ENCODE data around the gene SLC1A5.
"Not testable (repeated sequence)": the region's sequence is repeated elsewhere in the genome, so short reads cannot be mapped to it uniquely, and the experiment has no call there.

The SLC1A5 gene

DNA sequence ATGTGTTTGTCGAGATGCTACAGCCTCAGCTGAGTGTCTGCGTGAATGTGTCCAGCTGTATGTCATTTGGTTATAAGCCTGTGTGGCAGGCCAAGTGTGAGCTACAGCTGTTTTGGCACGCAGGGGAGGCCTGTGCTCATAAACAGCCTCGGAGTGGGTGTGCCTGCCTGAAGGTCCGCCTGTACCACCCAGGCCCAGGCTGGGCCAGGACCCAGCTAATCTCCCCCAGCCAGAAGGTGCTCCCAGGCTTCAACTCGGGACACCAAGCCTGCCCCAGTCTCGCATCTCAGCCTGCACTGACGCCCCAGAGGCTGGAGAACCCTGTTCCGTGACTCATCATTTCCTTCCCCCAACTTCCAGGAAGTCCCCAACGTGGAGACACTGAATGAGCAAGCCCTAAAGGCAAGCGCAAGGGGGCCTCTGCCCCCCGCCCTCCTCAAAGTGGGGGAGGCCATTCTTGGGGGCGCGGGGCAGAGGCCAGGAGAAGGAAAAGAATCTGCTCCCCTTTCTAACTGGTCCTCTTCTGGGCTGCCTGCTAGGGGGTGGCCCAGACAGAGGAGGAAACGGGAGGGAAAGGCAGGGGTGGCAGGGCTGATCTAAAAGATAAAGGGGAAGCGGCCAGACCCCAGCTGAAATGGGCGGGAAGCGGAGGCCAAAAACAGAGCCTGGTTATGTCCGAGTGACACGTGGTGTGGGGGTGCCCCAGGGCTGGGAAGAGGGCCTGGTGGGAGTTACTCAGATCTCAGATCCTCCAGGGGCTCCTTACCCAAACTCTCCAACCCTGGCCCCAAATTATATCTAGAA, 2.0 kb downstream of the SLC1A5 start:
- TF ChIP-seq, protein P1, sequence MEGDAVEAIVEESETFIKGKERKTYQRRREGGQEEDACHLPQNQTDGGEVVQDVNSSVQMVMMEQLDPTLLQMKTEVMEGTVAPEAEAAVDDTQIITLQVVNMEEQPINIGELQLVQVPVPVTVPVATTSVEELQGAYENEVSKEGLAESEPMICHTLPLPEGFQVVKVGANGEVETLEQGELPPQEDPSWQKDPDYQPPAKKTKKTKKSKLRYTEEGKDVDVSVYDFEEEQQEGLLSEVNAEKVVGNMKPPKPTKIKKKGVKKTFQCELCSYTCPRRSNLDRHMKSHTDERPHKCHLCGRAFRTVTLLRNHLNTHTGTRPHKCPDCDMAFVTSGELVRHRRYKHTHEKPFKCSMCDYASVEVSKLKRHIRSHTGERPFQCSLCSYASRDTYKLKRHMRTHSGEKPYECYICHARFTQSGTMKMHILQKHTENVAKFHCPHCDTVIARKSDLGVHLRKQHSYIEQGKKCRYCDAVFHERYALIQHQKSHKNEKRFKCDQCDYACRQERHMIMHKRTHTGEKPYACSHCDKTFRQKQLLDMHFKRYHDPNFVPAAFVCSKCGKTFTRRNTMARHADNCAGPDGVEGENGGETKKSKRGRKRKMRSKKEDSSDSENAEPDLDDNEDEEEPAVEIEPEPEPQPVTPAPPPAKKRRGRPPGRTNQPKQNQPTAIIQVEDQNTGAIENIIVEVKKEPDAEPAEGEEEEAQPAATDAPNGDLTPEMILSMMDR (IDR thresholded peaks at IDR 0.05; ENCODE audit: insufficient read depth, low read depth, low read length, missing control alignments), result no peak
- peak overlapping the region; percentile 98 for H3K4me3 ChIP-seq (ENCODE audit: low read length)
- peak; percentile 82 for DNase-seq (ENCODE audit: low read depth)

DNA sequence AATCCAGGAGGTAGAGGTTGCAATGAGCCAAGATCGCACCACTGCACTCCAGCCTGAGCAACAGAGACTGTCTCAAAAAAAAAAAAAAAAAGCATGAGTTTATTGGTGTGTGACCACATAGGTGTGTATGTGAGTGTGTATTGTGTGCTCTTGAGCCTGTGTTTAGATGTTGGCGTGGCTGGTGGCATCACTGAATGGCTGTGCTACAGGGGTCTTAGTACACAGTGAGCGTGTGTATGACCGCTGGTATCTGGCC, 2.5 kb downstream of the SLC1A5 start:
- H3K4me3 ChIP-seq (ENCODE audit: low read length), result peak overlapping the region; percentile 98
- TF ChIP-seq, protein P1 (IDR thresholded peaks at IDR 0.05; ENCODE audit: insufficient read depth, low read depth, low read length, missing control alignments), result no peak
- no peak for DNase-seq (ENCODE audit: low read depth)

DNA sequence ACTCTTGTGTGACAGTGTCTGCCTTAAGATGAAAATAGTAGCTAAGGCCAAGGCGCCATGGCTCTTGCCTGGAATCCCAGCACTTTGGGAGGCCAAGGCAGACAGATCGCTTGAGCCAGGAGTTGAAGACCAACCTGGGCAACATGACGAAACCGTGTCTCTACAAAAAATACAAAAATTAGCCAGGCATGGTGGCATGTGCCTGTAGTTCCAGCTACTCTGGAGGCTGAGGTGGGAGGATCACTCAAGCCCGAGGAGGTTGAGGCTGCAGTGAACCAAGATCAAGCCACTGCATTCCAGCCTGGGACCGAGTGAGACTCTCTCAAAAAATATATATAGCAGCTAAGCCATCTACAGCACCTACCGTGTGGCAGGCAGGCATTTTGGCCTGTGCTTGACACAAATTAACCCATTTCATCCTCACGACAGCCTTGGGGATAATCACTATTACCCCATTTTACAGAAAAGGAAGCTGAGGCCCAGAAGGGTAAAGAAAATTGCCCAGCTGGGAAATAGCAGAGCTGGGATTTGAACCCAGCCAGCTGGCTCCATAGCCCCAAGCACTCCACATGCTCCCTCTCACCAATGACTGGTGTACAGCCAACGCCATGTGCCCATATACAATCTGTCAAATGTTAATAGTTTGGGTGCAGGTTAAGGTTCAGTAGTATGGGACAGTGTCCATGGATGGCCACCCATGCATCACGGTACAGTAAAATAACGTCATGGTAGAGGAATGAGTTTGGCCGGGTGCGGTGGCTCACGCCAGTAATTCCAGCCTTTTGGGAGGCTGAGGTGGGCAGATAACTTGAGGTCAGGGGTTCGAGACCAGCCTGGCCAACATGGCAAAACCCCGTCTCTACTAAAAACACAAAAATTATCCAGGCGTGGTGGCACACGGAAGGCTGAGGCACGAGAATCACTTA, 3.1 kb downstream of the SLC1A5 start:
- H3K4me3 ChIP-seq (ENCODE audit: low read length), result peak overlapping the region; percentile 98
- peak; percentile 14 for DNase-seq (ENCODE audit: low read depth)
- TF ChIP-seq, protein P1 (IDR thresholded peaks at IDR 0.05; ENCODE audit: insufficient read depth, low read depth, low read length, missing control alignments), result no peak

DNA sequence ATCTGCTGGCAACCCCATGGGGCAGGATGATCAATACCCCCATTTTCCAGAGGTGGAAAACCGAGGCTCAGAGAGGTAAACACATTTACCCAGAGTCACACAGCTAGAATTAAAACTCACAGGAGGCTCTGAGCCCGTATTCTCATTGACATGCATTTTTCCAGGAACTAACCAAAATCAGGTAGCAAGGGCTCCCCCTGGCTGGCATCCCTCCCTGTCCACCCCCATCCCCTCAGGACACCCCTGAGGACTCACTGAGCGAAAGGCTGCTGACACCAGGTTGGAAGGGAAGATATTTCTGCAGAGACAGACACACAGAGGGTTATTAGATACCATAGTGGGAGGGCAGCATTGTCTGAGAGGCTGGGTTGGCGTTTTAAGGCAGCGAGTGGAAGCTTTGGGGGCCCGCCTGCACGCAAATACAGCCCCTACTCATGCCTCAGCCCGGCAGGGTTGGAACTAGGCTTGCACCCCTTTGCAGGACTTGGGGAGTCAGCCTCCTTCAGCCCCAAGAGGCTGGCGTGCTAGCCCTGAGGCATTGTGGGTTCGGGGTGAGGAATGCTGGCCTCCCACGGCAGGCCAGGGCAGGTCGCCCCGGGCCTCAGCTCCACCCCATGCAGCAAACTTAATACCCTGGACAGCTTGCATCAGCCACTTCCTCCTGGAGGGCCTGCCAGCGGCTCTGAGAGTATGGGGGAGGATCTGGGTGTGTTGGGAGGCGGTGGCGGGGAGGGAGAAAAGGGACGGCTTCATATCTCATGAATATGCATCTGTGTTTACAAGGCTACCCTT, 3.9 kb downstream of the SLC1A5 start:
- DNase-seq (ENCODE audit: low read depth), result peak; percentile 96
- peak overlapping the region; percentile 98 for H3K4me3 ChIP-seq (ENCODE audit: low read length)
- TF ChIP-seq, protein P1 (IDR thresholded peaks at IDR 0.05; ENCODE audit: insufficient read depth, low read depth, low read length, missing control alignments), result peak; percentile 36

DNA sequence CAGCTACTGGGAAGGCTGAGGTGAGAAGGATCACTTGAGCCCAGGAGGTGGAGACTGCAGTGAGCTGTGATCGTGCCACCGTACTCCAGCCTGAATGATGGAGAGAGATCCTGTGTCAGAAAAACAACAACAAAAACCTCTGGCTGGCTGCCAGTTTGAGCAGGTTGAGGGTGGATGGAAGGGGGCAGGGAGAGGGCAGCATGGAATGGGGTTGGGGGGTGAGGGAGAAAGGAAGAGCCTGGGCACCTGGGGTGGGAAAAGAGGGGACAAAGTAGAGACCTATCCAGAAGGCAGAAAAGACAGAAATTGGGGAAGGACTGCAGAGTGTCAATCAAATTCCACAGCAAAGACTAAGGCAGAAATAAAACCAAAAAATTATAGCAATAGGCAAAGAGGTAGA, 4.7 kb downstream of the SLC1A5 start:
- TF ChIP-seq, protein P1 (IDR thresholded peaks at IDR 0.05; ENCODE audit: insufficient read depth, low read depth, low read length, missing control alignments), result no peak
- no peak for DNase-seq (ENCODE audit: low read depth)
- peak overlapping the region; percentile 98 for H3K4me3 ChIP-seq (ENCODE audit: low read length)

DNA sequence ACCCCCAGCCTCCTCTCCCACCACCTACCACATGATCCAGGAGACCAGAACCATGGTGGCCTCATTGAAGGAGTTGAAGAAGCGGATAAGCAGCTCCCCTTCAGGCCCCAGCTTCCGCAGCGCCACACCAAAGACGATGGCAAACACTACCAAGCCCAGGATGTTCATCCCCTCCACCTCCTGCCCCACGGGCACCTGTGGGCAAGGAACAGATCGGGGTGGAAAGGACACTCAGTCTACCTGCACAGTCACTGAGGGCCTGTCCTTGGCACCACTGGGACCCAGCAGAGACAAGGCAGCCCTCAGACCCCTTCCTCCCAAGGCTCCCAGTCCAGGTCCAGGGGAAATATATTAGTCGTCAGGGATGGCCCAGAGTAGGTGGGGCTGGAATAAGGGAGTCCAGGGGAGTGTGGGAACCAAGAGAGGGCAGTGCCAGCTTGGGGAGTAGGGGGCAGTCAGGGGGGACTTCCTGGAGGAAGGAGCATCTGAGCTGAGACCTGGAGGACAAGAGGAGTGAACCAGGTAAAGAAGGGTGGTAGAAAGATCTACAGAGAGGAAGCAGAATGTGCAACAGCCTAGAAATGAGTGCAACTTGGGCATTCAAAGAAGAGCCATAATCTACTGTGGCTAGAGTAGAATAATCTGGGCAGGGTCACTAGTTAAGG, 5.9 kb downstream of the SLC1A5 start:
- TF ChIP-seq, protein P1 (IDR thresholded peaks at IDR 0.05; ENCODE audit: insufficient read depth, low read depth, low read length, missing control alignments), result no peak
- no peak overlapping the region for H3K4me3 ChIP-seq (ENCODE audit: low read length)
- no peak for DNase-seq (ENCODE audit: low read depth)

DNA sequence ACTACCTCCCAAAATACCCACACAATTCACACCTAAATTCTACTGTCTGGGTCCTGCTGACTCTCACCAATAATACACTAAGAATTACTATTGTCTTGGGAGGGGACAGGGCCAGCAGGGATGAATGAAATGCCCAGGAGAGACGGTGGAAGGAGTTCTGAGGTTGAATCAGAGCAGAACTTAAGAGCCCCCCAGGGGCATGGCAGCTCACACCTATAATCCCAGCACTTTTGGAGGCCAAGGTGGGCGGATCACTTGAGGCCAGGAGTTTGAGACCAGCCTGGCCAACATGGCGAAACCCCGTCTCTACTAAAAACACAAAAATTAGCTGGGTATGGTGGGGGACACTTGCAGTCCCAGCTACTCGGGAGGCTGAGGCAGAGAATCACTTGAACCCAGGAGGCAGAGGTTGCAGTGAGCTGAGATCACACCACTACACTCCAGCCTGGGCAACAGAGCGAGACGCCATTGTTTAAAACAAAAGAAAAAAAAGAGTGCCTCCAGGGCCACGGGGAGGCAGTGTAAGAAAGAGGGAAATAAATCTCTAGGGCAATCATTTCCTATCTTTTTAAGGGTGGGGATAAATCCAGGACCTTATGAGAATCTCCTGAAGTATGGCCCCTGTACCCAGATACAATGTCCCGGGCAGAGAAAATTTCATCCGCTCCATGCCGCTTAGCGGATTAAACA, 10.3 kb downstream of the SLC1A5 start:
- not testable (repeated sequence) for DNase-seq (ENCODE audit: low read depth); H3K4me3 ChIP-seq (ENCODE audit: low read length)

Data from epithelial cell of esophagus (primary cell).